ENCODE data around the gene TOE1.

TOE1 gene

GRCh38 chr1:45326627-45327623, 13.0 kb upstream of the TOE1 start, which contains the start of gene HPDL:
Gene HPDL (plus strand): TSS chr1:45326895. CDS start chr1:45327149, 254 bp downstream.
- peak; percentile 5 for TF ChIP-seq CTCF (IDR thresholded peaks at IDR 0.05; ENCODE audit: insufficient read depth, missing control alignments)
- DNase-seq (ENCODE audit: insufficient read length, low spot score) (peak; percentile 89), FAIRE-seq (no peak)

DNA sequence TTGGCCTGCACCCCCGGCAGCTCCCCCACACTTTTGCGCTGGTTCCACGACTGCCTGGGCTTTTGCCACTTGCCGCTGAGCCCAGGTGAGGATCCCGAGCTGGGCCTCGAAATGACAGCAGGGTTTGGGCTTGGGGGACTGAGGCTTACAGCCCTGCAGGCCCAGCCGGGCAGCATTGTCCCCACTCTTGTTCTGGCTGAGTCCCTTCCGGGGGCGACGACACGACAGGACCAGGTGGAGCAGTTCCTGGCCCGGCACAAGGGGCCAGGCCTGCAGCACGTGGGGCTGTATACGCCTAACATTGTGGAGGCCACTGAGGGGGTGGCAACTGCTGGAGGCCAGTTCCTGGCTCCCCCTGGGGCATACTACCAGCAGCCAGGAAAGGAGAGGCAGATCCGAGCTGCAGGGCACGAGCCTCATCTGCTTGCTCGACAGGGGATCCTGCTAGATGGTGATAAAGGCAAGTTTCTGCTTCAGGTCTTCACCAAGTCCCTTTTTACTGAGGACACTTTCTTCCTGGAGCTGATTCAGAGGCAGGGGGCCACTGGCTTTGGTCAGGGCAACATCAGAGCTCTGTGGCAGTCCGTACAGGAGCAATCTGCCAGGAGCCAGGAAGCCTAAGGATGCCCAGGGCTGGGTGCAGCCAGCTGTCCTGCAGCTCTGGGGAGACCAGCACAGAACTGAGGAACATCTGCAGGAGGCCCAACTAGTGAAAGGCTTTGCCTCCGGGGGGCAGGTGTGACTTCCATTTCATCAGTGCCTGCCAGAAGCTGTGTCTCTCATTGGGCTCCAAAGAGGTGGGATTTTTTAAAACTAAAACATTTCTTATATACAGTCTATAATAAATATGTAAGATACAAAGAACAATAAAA, 12.1 kb upstream of the TOE1 start:
- FAIRE-seq (no peak), DNase-seq (ENCODE audit: insufficient read length, low spot score) (no peak)
- TF ChIP-seq CTCF (IDR thresholded peaks at IDR 0.05; ENCODE audit: insufficient read depth, missing control alignments) = no peak

DNA sequence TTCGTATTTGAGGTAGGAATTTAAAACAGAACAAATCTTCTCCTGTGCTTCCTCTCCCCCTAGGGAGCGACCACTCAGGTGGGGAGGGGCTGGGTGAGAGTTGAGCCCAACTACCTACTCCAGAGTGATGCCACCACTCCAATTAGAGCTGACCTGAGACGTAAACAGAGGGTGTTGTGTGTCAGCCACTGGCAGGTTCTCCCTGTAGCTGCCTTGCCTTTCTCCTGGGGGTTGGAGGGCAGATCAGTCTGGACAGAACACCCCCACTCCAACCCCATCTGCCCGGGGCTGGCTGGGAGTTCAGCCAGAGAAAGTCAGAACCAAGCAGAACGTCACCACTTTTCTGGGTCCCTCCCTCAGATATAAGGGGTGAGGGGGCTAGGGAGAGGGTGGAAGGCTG, 11.3 kb upstream of the TOE1 start:
- DNase-seq (ENCODE audit: insufficient read length, low spot score) = no peak
- TF ChIP-seq CTCF (IDR thresholded peaks at IDR 0.05; ENCODE audit: insufficient read depth, missing control alignments) = no peak
- no peak for FAIRE-seq

- no peak for FAIRE-seq
- TF ChIP-seq CTCF (IDR thresholded peaks at IDR 0.05; ENCODE audit: insufficient read depth, missing control alignments) = no peak
- no peak for DNase-seq (ENCODE audit: insufficient read length, low spot score)
Observed at GRCh38 chr1:45329445-45329844, 10.5 kb upstream of the TOE1 start.

DNA sequence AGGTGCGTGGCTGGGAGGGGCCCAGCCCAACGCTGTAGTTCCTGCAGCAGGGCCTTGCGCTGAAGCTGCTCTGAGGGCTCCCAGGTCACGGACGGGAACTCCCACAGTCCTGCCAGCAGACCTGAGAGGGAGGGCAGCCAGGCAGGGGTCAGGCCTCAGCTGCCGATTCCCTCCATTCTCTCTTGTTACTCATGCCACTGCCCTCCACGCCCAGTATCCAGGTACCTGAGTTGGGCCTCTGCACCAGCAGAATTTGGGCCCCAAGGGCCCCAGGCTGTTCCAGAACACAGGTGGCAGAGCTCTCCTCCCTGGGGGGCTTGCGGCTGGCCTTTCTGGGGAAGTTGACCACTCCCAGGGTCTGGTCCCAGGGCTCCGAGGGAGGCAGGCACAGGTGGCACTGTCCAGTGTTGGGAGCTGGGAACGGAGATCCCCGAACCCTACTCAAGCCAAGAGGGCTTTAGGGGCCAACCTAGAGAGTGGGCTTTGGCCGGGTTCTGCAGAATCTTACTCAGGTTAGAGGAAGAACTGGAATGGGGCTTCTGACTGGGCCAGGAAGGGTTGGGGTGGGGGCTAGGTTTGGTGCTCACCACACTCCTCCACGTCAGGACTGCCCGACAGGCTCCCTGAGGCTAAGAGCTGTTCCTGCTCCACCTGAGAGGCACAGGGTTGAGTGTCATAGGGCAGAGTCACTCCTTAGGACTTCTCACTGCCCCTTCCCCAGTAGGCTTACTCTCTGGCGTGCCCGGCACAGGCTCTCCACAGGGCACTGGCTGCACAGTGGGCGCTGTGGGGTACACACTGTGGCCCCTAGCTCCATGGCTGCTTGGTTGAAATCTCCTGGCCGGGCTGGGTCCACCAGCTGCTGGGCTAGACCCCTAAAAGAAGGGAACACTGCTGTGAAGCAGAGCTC, 8.3 kb upstream of the TOE1 start:
- DNase-seq (ENCODE audit: insufficient read length, low spot score) (no peak), FAIRE-seq (no peak)
- TF ChIP-seq CTCF (IDR thresholded peaks at IDR 0.05; ENCODE audit: insufficient read depth, missing control alignments) = no peak

- no peak for TF ChIP-seq CTCF (IDR thresholded peaks at IDR 0.05; ENCODE audit: insufficient read depth, missing control alignments)
- DNase-seq (ENCODE audit: insufficient read length, low spot score) (no peak), FAIRE-seq (no peak)
Observed at GRCh38 chr1:45332346-45332720, 7.6 kb upstream of the TOE1 start.

All from D721Med (cell line).